ENCODE results near the gene ERV3-1.
"Not testable (repeated sequence)": the region's sequence is repeated elsewhere in the genome, so short reads cannot be mapped to it uniquely, and the experiment has no call there.

- TF ChIP-seq CTCF (conservative IDR thresholded peaks at IDR 0.05; ENCODE audit: low read depth, low read length); EZH2 (IDR thresholded peaks at IDR 0.05; ENCODE audit: borderline replicate concordance, low read depth, low read length, poor library complexity, severe bottlenecking): not testable (repeated sequence)
Measured at GRCh38 chr7:65025023-65025422, 18.5 kb upstream of the ERV3-1 start.
